A549 (cell line): Measurements from ENCODE around the gene CASP9. TPM values are rescaled to one million over a fixed set of nuclear protein-coding genes. Genes with fewer than 3 reads are reported as not detected.
"Not testable (repeated sequence)": the region's sequence is repeated elsewhere in the genome, so short reads cannot be mapped to it uniquely, and the experiment has no call there.

Experiments
- ATAC-seq, 2 experiments: fragments of 200-7000 bp in 1 of 2; fragments of >200 bp in 1 of 2; cut with Nextera tagmentation in 1 of 2; cut with Tn5 transposase in 1 of 2; 3 replicates each; pipeline versions ENCODE4 v1.8.0 to v1.9.1; 2018 to 2020; ENCODE audit warnings: mild to moderate bottlenecking in 1 of 2, moderate library complexity in 1 of 2
- CTCF ChIA-PET: fragments of 300-600 bp; sonication (Branson Sonifier 250); formaldehyde crosslinking; extraction: SDS; loops from one replicate; lab custom pipeline; 2021; ENCODE audit warnings: antibody characterized with exemption, inconsistent platforms; lab: Yijun Ruan, JAX
- POLR2A ChIA-PET: fragments of 350-600 bp; formaldehyde crosslinking; extraction: SDS; loops from one replicate; lab custom pipeline; 2021; ENCODE audit warnings: antibody characterized with exemption, inconsistent platforms; lab: Yijun Ruan, JAX
- DNase-seq, 2 experiments: peaks; one replicate each; pipeline versions ENCODE4 v3.0.0 to v3.0.0-alpha.2; 2011 to 2016; ENCODE audit warnings: low read depth in 1 of 2, low spot score in 1 of 2
- FAIRE-seq: peaks from 2 replicates; lab custom pipeline; 2011; peaks lifted over from hg19 to GRCh38; lab: Jason Lieb, UNC
- H3K27ac ChIP-seq, 2 experiments: fragments of >200 bp; sonication (Bioruptor Twin); formaldehyde crosslinking; 3 replicates each; pipeline ENCODE4 v1.5.1; 2016 to 2017
- H3K4me1 ChIP-seq: fragments of >200 bp; sonication (Bioruptor Twin); formaldehyde crosslinking; 3 replicates; pipeline ENCODE4 v1.6.1; 2016
- H3K4me2 ChIP-seq: fragments of >200 bp; sonication (Bioruptor Twin); formaldehyde crosslinking; 3 replicates; pipeline ENCODE4 v1.6.1; 2016
- H3K4me3 ChIP-seq: fragments of >200 bp; sonication (Bioruptor Twin); formaldehyde crosslinking; 3 replicates; pipeline ENCODE4 v1.5.1; 2016
- H3K9me3 ChIP-seq: fragments of >200 bp; sonication (Bioruptor Twin); formaldehyde crosslinking; 3 replicates; pipeline ENCODE4 v1.6.1; 2016
- CBX2 ChIP-seq: fragments of 200-600 bp; sonication (generic); IDR thresholded peaks from 2 replicates; pipeline ENCODE4 v1.6.1; 2016; ENCODE audit warnings: low read depth, mild to moderate bottlenecking, borderline replicate concordance
- CEBPB ChIP-seq, 2 experiments: fragments of >200 bp in 1 of 2; sonication (Bioruptor Twin) in 1 of 2; formaldehyde crosslinking in 1 of 2; IDR thresholded peaks; 2 replicates each; pipeline ENCODE4 v1.6.1; 2012 to 2016
- CTCF ChIP-seq: fragments of >200 bp; sonication (Bioruptor Twin); formaldehyde crosslinking; IDR thresholded peaks from 3 replicates; pipeline ENCODE4 v1.5.1; 2016
- EP300 ChIP-seq, 2 experiments: fragments of >200 bp; sonication (Bioruptor Twin); formaldehyde crosslinking; IDR thresholded peaks; 2 replicates in 1 of 2; 3 replicates in 1 of 2; pipeline ENCODE4 v1.6.1; 2016 to 2017
- ESRRA ChIP-seq: fragments of 150-350 bp; IDR thresholded peaks from 2 replicates; pipeline ENCODE4 v1.6.1; 2014; ENCODE audit warnings: mild to moderate bottlenecking, low read length, borderline replicate concordance
- FOXS1 ChIP-seq: fragments of 250-450 bp; sonication (Bioruptor Pico); IDR thresholded peaks from 2 replicates; pipeline ENCODE4 v1.5.0; 2020; ENCODE audit warnings: mild to moderate bottlenecking, moderate library complexity
- HEYL ChIP-seq: fragments of 250-450 bp; sonication (Bioruptor Pico); IDR thresholded peaks from 2 replicates; pipeline ENCODE4 v1.8.0; 2021; ENCODE audit warnings: mild to moderate bottlenecking, moderate library complexity
- HMGXB4 ChIP-seq: fragments of 250-450 bp; sonication (Bioruptor Pico); IDR thresholded peaks from 2 replicates; pipeline ENCODE4 v1.5.0; 2021; ENCODE audit warnings: mild to moderate bottlenecking, moderate library complexity, borderline replicate concordance
- KDM1A ChIP-seq: fragments of 200-600 bp; sonication (generic); IDR thresholded peaks from 2 replicates; pipeline ENCODE4 v1.6.1; 2016; ENCODE audit warnings: low read depth, mild to moderate bottlenecking
- MAZ ChIP-seq: fragments of 150-350 bp; IDR thresholded peaks from 2 replicates; pipeline ENCODE4 v1.6.1; 2014; ENCODE audit warnings: antibody characterized with exemption, low read depth, low read length, borderline replicate concordance
- MYC ChIP-seq: IDR thresholded peaks from 2 replicates; pipeline ENCODE4 v1.6.1; 2012; ENCODE audit warnings: mild to moderate bottlenecking, inconsistent platforms, low read length, improper control_type of control experiment, borderline replicate concordance
- NPAS2 ChIP-seq: fragments of 250-450 bp; sonication (Bioruptor Pico); IDR thresholded peaks from 2 replicates; pipeline ENCODE4 v1.8.0; 2022; ENCODE audit warnings: mild to moderate bottlenecking, moderate library complexity, borderline replicate concordance
- RAD21 ChIP-seq, 2 experiments: fragments of >200 bp in 1 of 2; sonication (Bioruptor Twin) in 1 of 2; formaldehyde crosslinking in 1 of 2; IDR thresholded peaks in 1 of 2; conservative IDR thresholded peaks in 1 of 2; 2 replicates in 1 of 2; 3 replicates in 1 of 2; pipeline ENCODE4 v1.6.1; 2012 to 2018; ENCODE audit warnings: inconsistent platforms in 1 of 2
- RCOR1 ChIP-seq: fragments of 150-350 bp; IDR thresholded peaks from 2 replicates; pipeline ENCODE4 v1.6.1; 2014; ENCODE audit warnings: antibody characterized with exemption, low read length, low read depth
- RFX5 ChIP-seq: fragments of 450-650 bp; IDR thresholded peaks from 2 replicates; pipeline ENCODE4 v1.7.1; 2014; ENCODE audit warnings: antibody characterized with exemption, mild to moderate bottlenecking, moderate library complexity
- RNF2 ChIP-seq: fragments of 200-600 bp; sonication (generic); IDR thresholded peaks from 2 replicates; pipeline ENCODE4 v1.6.1; 2016; ENCODE audit warnings: low read depth, mild to moderate bottlenecking, antibody characterized with exemption, moderate library complexity, borderline replicate concordance
- SMC3 ChIP-seq: fragments of >200 bp; sonication (Bioruptor Twin); formaldehyde crosslinking; IDR thresholded peaks from 3 replicates; pipeline ENCODE4 v1.6.1; 2018; ENCODE audit warnings: inconsistent platforms
- TFCP2L1 ChIP-seq: fragments of 250-450 bp; sonication (Bioruptor Pico); IDR thresholded peaks from 2 replicates; pipeline ENCODE4 v1.5.0; 2021; ENCODE audit warnings: mild to moderate bottlenecking
- TP53 ChIP-seq: fragments of 250-450 bp; sonication (Bioruptor Pico); IDR thresholded peaks from 2 replicates; pipeline ENCODE4 v1.5.0; 2021; ENCODE audit warnings: mild to moderate bottlenecking, moderate library complexity
- ZFP36 ChIP-seq: fragments of 450-650 bp; IDR thresholded peaks from 2 replicates; pipeline ENCODE4 v1.6.1; 2014; ENCODE audit warnings: borderline replicate concordance; ENCODE audit not compliant: partially characterized antibody
- ZSCAN20 ChIP-seq: fragments of 250-450 bp; sonication (Bioruptor Pico); IDR thresholded peaks from 2 replicates; pipeline ENCODE4 v1.8.0; 2022; ENCODE audit warnings: mild to moderate bottlenecking, moderate library complexity
- WGBS: methylation state at CpG from one replicate; pipeline ENCODE4 v1.1.6; 2017; ENCODE audit errors: missing lambda C conversion rate; 5-methylcytosine and 5-hydroxymethylcytosine counted together
- polyA plus RNA-seq, 4 experiments: library from polyadenylated mRNA; depleted of rRNA in 3 of 4; stranded (reverse); fragments of >200 nt; fragmentation: RNase III in 1 of 4; extraction: RNeasy Plus Mini Kit Qiagen cat#74134 plus additional on column Dnase treatment in 1 of 4; gene quantifications; 2 replicates in 3 of 4; 3 replicates in 1 of 4; pipeline ENCODE4 v1.2.3, GENCODE V29; 2011 to 2017
- TF ChIP-seq, protein P1 (sequence below): fragments of >200 bp; sonication (Bioruptor Twin); formaldehyde crosslinking; IDR thresholded peaks from 2 replicates; pipeline ENCODE4 v1.6.1; 2016
- TF ChIP-seq, protein P2 (sequence below): IDR thresholded peaks from 2 replicates; pipeline ENCODE4 v1.6.1; 2012; ENCODE audit warnings: low read depth, borderline replicate concordance

Gene CASP9
- polyA plus RNA-seq, 2 of the 4 experiments (the other 2 are of a cell fraction) = 11.0 to 16.1 TPM

DNA sequence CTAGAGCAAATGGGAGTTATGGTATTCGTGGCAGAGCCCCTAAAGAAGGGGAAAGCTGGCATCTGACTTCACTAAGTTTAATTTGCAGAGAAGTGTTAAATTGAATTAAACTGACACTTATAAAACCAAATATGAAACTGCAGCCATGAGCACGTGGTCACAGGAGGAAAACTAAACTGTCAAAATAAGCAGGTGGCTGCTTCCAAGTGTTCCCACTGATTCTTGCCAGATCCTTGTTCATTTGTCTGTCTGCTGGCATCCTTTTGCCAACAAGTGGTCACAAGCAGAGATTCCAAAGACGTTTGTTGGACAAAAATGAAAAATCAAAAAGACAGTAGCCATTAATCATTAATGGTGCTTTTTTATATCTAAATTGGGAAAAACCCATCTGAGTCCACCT, 54.7 kb downstream of the CASP9 start:
- ChIA-PET POLR2A (no interaction called here), CTCF (no interaction called here)
- no peak for ATAC-seq
- Histone ChIP-seq H3K4me2 (no peak overlapping the region), H3K27ac (no peak overlapping the region), H3K4me1 (no peaks in the 10 kb centered on the region), H3K9me3 (no peaks in the 10 kb centered on the region; the same call in 2 of the 3 replicates), H3K4me3 (no peak overlapping the region)
- TF ChIP-seq HEYL (CRISPR knock-in tag) (no peak), MAZ (no peak), TP53 (CRISPR knock-in tag) (no peak), RAD21 (conservative IDR thresholded peaks at IDR 0.05 in 1 of 2, IDR thresholded peaks at IDR 0.05 in 1 of 2) (no peak), TFCP2L1 (CRISPR knock-in tag) (no peak)
- TF ChIP-seq, protein P1, sequence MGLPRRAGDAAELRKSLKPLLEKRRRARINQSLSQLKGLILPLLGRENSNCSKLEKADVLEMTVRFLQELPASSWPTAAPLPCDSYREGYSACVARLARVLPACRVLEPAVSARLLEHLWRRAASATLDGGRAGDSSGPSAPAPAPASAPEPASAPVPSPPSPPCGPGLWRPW = no peak
- WGBS = 30% methylated on average over 3 of the region's 3 CpGs
- FAIRE-seq = no peak
- no peak for DNase-seq

DNA sequence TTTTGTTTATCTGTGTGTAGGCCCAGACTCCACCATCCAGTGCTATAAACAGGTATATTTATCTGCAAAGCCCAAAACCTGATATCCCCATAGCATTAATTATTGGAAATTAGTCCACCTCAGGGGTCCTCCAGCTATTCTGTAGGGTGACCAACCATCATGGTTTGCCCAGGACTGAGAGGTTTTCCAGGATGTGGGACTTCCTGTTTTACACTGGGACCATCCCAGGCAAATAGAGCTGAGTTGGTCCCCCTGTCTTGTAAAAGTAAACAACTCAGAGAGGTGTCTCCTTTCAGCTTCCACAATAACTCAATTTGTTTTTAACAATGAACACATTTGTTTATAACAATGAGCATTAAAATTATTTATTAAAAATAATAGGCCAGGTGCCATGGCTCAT, 55.9 kb downstream of the CASP9 start:
- H3K9me3 ChIP-seq = no peaks in the 10 kb centered on the region; the same call in 2 of the 3 replicates
- no peak overlapping the region for H3K4me2 ChIP-seq
- H3K27ac ChIP-seq = no peak overlapping the region
- DNase-seq = no peak
- TF ChIP-seq NPAS2 (CRISPR knock-in tag) (no peak), RCOR1 (no peak), CEBPB (IDR thresholded peaks at IDR 0.05) (no peak), FOXS1 (CRISPR knock-in tag) (no peak), EP300 (IDR thresholded peaks at IDR 0.05) (no peak), RFX5 (no peak), CTCF (no peak), HMGXB4 (no peak), ZFP36 (no peak), ESRRA (no peak), SMC3 (no peak), HEYL (CRISPR knock-in tag) (no peak), RNF2 (no peak), ZSCAN20 (no peak), MYC (no peak), KDM1A (no peak), CBX2 (no peak)
- TF ChIP-seq, protein P2, sequence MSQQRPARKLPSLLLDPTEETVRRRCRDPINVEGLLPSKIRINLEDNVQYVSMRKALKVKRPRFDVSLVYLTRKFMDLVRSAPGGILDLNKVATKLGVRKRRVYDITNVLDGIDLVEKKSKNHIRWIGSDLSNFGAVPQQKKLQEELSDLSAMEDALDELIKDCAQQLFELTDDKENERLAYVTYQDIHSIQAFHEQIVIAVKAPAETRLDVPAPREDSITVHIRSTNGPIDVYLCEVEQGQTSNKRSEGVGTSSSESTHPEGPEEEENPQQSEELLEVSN = no peak
- TF ChIP-seq, protein P1 = no peak
- TF ChIP-seq, all 56 proteins: peak for 0
- ChIA-PET POLR2A (no interaction called here), CTCF (no interaction called here)
- Histone ChIP-seq H3K4me3 (no peak overlapping the region), H3K4me1 (no peaks in the 10 kb centered on the region)
- ATAC-seq = no peak
- no peak for FAIRE-seq

- H3K9me3 ChIP-seq, H3K4me2 ChIP-seq, H3K27ac ChIP-seq, ATAC-seq, H3K4me1 ChIP-seq, H3K4me3 ChIP-seq, POLR2A ChIA-PET, FAIRE-seq, DNase-seq: not testable (repeated sequence)
- whole genome bisulfite sequencing = 90% methylated on average over 22 of the region's 22 CpGs
- CTCF ChIA-PET = interaction anchor here (0.6 kb wide), 1 partner anchor 23 kb away, joined by 3 read pairs; no protein-coding TSS in a partner anchor
These were observed 56.9 kb downstream of the CASP9 start for GRCh38 chr1:15466955-15467625.
